ENCODE measurements around the gene RSBN1. TPM values are rescaled to one million over a fixed set of nuclear protein-coding genes. Genes with fewer than 3 reads are reported as not detected.
A peak's percentile ranks its signal among the peaks of the same experiment; 100 is the strongest.

RSBN1 gene
- total and polyA plus RNA-seq, 2 donors (not counting 1 experiment from before 2014, with no cell fraction given) = 9.4 to 10.2 TPM

DNA sequence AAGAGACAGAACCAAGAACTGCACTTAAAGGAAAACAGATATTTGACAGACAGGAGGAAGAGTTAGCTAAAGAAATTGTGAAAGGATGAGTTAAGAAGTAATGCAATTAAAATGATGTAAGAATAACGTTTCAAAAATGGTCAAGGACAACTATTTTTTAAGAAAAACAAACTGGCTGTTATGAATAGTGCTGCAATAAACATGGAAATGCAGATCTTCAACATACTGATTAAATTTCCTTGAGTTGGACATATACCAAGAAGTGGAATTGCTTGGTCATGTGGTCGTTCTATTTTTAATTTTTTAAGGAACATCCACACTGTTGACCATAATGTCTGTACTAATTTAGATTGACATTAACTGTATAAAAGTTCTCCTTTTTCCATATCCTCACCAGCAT is 29.9 kb downstream of the RSBN1 start:
- Histone ChIP-seq H3K4me2 (ENCODE audit: extremely low read depth, insufficient read depth, low read length) (no peak overlapping the region), H3K27me3 (ENCODE audit: control insufficient read depth, insufficient read depth, low read length) (no peaks in the 10 kb centered on the region), H3K4me1 (ENCODE audit: control insufficient read depth, extremely low read depth, insufficient read depth, low read length) (peaks cover 2% of the 10 kb centered on the region), H3K79me2 (ENCODE audit: control insufficient read depth, insufficient read depth, low read length) (peaks cover 23% of the 10 kb centered on the region), H2AFZ (ENCODE audit: low read length) (no peak overlapping the region), H3K9me3 (ENCODE audit: control insufficient read depth, insufficient read depth, low read depth, low read length) (no peaks in the 10 kb centered on the region), H3K36me3 (ENCODE audit: control insufficient read depth, insufficient read depth, low read length) (no peaks in the 10 kb centered on the region), H3K9ac (ENCODE audit: insufficient read depth, low read length) (no peak overlapping the region), H3K27ac (ENCODE audit: insufficient read depth, low read length) (no peak overlapping the region), H3K4me3 (replicated peaks in 1 of 4; ENCODE audit: control extremely low read depth in 1 of 4, insufficient read depth in 1 of 4, low read depth in 3 of 4, low read length in 4 of 4) (no peak overlapping the region), H4K20me1 (ENCODE audit: control insufficient read depth, extremely low read depth, insufficient read depth, low read length) (no peaks in the 10 kb centered on the region)
- TF ChIP-seq, protein P1, sequence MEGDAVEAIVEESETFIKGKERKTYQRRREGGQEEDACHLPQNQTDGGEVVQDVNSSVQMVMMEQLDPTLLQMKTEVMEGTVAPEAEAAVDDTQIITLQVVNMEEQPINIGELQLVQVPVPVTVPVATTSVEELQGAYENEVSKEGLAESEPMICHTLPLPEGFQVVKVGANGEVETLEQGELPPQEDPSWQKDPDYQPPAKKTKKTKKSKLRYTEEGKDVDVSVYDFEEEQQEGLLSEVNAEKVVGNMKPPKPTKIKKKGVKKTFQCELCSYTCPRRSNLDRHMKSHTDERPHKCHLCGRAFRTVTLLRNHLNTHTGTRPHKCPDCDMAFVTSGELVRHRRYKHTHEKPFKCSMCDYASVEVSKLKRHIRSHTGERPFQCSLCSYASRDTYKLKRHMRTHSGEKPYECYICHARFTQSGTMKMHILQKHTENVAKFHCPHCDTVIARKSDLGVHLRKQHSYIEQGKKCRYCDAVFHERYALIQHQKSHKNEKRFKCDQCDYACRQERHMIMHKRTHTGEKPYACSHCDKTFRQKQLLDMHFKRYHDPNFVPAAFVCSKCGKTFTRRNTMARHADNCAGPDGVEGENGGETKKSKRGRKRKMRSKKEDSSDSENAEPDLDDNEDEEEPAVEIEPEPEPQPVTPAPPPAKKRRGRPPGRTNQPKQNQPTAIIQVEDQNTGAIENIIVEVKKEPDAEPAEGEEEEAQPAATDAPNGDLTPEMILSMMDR (conservative IDR thresholded peaks at IDR 0.05 in 1 of 2, IDR thresholded peaks at IDR 0.05 in 1 of 2; ENCODE audit: low read depth in 1 of 2, low read length in 2 of 2) = no peak
- TF ChIP-seq EZH2 (IDR thresholded peaks at IDR 0.05; ENCODE audit: low read length, missing control alignments) = no peak
- peak in 1 of 2 donors; percentile 43 for DNase-seq (ENCODE audit: low read depth in 2 of 2)

DNA sequence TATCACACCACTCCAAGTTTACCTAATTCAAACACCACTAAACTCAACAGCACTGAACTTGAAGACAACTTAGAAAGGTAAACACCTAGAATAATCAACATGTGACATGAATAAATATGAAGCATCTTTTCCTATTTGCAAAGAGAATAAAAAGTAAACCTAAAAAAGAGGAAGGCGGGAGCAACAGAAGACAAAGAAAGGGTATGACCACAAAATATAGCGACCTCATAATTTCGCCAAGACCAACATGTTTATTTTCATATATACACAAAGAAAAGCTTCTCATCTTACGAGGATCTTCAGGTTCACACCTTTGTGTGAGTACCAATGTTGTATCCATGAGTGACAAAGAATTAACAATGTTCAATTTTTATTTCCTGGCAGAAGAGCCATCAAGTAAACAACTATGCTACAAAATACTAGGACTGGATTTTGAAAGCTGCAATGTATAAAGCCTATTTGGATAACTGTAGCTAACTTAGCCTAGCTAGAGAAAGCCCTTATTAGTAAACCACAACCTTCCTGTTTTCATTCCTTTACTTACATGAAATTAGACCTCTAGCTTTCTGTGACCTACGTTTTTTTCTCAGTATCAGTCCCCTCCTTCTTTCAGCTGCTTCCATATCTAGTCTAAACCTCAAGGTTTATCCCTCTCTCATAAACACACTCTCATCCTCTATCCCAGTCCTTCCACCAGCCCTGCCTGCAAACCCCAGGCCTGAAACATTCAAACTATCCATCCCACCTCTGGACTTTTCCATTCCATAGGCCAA is 31.7 kb downstream of the RSBN1 start:
- Histone ChIP-seq H3K4me1 (ENCODE audit: control insufficient read depth, extremely low read depth, insufficient read depth, low read length) (no peaks in the 10 kb centered on the region), H3K27ac (ENCODE audit: insufficient read depth, low read length) (no peak overlapping the region), H3K4me3 (replicated peaks in 1 of 4; ENCODE audit: control extremely low read depth in 1 of 4, insufficient read depth in 1 of 4, low read depth in 3 of 4, low read length in 4 of 4) (no peak overlapping the region), H3K9ac (ENCODE audit: insufficient read depth, low read length) (no peak overlapping the region), H3K36me3 (ENCODE audit: control insufficient read depth, insufficient read depth, low read length) (no peaks in the 10 kb centered on the region), H3K9me3 (ENCODE audit: control insufficient read depth, insufficient read depth, low read depth, low read length) (no peaks in the 10 kb centered on the region), H4K20me1 (ENCODE audit: control insufficient read depth, extremely low read depth, insufficient read depth, low read length) (no peaks in the 10 kb centered on the region), H3K27me3 (ENCODE audit: control insufficient read depth, insufficient read depth, low read length) (no peaks in the 10 kb centered on the region), H3K79me2 (ENCODE audit: control insufficient read depth, insufficient read depth, low read length) (peaks cover 23% of the 10 kb centered on the region), H2AFZ (ENCODE audit: low read length) (no peak overlapping the region), H3K4me2 (ENCODE audit: extremely low read depth, insufficient read depth, low read length) (no peak overlapping the region)
- no peak for DNase-seq (ENCODE audit: low read depth in 2 of 2)
- TF ChIP-seq EZH2 (IDR thresholded peaks at IDR 0.05; ENCODE audit: low read length, missing control alignments) = no peak
- TF ChIP-seq, protein P1 (conservative IDR thresholded peaks at IDR 0.05 in 1 of 2, IDR thresholded peaks at IDR 0.05 in 1 of 2; ENCODE audit: low read depth in 1 of 2, low read length in 2 of 2) = no peak

DNA sequence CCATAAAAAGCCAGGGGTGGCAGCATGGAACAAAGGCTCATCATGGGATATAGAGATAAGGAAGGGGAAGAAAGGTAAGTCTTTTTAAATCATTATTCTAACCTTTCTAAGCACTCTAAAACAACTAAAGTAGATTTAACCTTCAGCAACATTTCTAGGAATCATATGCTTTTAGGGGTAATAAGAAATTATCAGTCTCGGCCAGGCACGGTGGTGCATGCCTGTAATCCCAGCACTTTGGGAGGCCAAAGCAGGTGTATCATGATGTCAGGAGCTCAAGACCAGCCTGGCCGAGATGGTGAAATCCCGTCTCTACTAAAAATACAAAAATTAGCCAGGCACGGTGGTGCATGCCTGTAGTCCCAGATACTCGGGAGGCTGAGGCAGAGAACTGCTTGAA is 32.7 kb downstream of the RSBN1 start:
- no peak overlapping the region for H2AFZ ChIP-seq (ENCODE audit: low read length)
- no peaks in the 10 kb centered on the region for H4K20me1 ChIP-seq (ENCODE audit: control insufficient read depth, extremely low read depth, insufficient read depth, low read length)
- DNase-seq (ENCODE audit: low read depth in 2 of 2) = no peak
- TF ChIP-seq EZH2 (IDR thresholded peaks at IDR 0.05; ENCODE audit: low read length, missing control alignments) = no peak
- TF ChIP-seq, protein P1 (conservative IDR thresholded peaks at IDR 0.05 in 1 of 2, IDR thresholded peaks at IDR 0.05 in 1 of 2; ENCODE audit: low read depth in 1 of 2, low read length in 2 of 2) = no peak
- H3K4me3 ChIP-seq (replicated peaks in 1 of 4; ENCODE audit: control extremely low read depth in 1 of 4, insufficient read depth in 1 of 4, low read depth in 3 of 4, low read length in 4 of 4) = no peak overlapping the region
- no peaks in the 10 kb centered on the region for H3K4me1 ChIP-seq (ENCODE audit: control insufficient read depth, extremely low read depth, insufficient read depth, low read length)
- no peaks in the 10 kb centered on the region for H3K27me3 ChIP-seq (ENCODE audit: control insufficient read depth, insufficient read depth, low read length)
- H3K4me2 ChIP-seq (ENCODE audit: extremely low read depth, insufficient read depth, low read length) = no peak overlapping the region
- no peaks in the 10 kb centered on the region for H3K9me3 ChIP-seq (ENCODE audit: control insufficient read depth, insufficient read depth, low read depth, low read length)
- peaks cover 23% of the 10 kb centered on the region for H3K79me2 ChIP-seq (ENCODE audit: control insufficient read depth, insufficient read depth, low read length)
- no peak overlapping the region for H3K27ac ChIP-seq (ENCODE audit: insufficient read depth, low read length)
- H3K9ac ChIP-seq (ENCODE audit: insufficient read depth, low read length) = no peak overlapping the region
- no peaks in the 10 kb centered on the region for H3K36me3 ChIP-seq (ENCODE audit: control insufficient read depth, insufficient read depth, low read length)

Data from fibroblast of lung (primary cell).